Astrocyte (in vitro differentiated cells and primary cell): ENCODE results near the gene PYM1.

Experiments
- EZH2 ChIP-seq: IDR thresholded peaks from 2 replicates; pipeline ENCODE4 v1.6.1; 2012; ENCODE audit warnings: mild to moderate bottlenecking, low read length, inconsistent platforms; ENCODE audit not compliant: insufficient read depth
- TF ChIP-seq, protein P1 (sequence below): IDR thresholded peaks from 2 replicates; pipeline ENCODE4 v1.5.1; 2011; ENCODE audit warnings: low read depth, mild to moderate bottlenecking, inconsistent platforms, low read length, moderate library complexity; ENCODE audit not compliant: insufficient read depth

DNA sequence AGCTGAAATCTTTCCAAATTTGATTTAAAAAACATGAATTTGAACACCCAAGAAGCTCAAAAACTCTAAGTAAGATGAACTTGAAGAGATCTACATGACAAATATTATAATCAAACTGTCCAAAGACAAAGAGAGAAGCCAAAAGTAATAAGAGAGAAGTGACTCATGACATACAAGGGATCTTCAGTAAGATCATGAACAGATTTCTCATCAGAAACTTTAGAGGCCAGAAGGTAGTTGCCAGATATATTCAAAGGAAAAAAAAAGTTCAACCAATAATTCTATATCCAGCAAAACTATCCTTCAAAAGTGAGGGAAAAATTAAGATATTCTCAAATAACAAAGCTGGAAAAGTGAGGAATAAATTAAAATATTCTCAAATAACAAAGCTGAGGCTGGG, 49.9 kb downstream of the PYM1 start:
- no peak for TF ChIP-seq EZH2
- TF ChIP-seq, protein P1, sequence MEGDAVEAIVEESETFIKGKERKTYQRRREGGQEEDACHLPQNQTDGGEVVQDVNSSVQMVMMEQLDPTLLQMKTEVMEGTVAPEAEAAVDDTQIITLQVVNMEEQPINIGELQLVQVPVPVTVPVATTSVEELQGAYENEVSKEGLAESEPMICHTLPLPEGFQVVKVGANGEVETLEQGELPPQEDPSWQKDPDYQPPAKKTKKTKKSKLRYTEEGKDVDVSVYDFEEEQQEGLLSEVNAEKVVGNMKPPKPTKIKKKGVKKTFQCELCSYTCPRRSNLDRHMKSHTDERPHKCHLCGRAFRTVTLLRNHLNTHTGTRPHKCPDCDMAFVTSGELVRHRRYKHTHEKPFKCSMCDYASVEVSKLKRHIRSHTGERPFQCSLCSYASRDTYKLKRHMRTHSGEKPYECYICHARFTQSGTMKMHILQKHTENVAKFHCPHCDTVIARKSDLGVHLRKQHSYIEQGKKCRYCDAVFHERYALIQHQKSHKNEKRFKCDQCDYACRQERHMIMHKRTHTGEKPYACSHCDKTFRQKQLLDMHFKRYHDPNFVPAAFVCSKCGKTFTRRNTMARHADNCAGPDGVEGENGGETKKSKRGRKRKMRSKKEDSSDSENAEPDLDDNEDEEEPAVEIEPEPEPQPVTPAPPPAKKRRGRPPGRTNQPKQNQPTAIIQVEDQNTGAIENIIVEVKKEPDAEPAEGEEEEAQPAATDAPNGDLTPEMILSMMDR: no peak
